HTERT RPE-1 (cell line): Measurements from ENCODE around the gene TRIM8.

Source experiments
- in situ Hi-C: fragments of 300-500 bp; cut with MboI; formaldehyde crosslinking; loops from 4 replicates; pipeline ENCODE4 v1.14.3; 2020; ENCODE audit warnings: low sequenced_read_pairs

TRIM8 gene

DNA sequence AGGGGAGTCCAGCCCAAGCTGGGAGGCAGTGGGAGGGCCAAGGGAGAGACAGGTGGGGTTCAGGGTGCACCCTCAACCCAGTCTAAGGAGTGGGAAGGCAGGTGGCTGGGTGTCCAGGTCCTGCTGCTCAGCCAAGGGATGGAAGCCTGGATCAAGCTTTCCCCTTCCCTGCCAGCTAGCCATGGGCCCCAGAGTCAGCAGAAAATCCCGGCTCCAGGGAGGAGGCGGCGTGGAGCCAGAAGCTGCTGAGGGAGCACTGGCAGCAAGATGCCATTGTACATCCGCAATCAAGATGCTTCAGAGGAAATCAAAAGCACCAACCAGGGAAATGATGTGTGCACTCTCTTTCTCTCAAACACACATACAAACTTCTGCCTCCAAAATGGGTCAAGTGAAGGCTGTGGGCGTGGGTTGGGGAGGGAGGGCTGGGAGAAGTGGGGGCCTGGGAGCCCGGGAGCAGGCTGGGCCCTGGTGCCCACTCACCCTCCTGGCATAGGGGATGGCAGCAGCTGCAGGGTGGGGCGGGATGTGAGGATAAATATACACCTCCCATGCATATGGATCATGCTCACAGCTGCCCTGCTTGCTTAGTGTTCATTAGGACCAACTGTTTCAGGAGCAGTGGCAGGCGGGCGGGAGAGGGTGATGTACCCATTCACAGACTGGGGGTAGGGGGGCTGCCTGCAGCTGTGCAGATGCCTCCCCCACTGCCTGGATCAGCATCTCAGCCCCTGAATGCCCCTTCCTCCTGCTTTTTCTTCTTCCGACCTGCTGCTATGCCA lies 24.2 kb downstream of the TRIM8 start:
- in situ Hi-C loops = no loop called here

DNA sequence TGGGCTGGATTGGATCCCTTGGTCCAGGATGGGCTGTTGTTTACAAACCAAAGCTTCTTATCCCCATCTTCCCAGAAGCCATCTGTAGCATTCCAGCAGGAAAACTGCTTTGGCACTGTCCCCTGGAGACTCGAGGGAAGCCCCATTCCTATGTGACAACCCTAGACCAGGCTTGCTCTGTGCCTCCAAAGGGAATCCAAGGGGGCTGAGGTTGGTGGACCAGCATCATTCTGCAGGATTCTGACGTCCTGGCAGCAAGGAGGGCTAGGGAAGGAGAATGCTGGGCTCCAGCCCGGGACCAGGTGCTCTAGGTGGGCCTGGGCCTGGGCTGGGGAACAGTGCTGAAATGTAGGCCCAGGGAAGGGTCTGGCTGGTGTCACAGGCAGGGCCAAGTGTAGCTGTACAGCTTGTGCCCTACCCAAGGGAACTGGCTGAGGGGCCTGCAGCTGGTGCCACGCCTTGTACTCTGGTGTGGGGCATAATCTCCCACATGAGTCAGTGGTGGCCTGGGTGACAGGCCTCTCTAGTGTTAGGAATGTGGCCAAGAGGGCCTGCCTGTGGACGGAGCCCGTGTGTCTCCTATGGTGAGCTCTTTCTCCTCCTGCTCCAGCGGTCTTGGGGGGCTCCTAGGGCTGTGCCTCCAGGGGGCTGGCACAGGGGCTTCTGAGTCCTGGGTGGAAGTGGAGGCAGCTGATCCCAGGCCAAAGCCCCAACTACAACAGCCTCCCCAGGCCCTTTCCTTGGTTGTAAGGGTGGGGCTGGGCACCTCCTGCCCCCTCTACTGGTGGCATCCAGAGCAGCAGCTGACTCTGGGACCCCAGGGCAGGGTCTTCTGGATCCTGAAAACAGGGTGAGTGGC lies 25.2 kb downstream of the TRIM8 start:
- in situ Hi-C loops = no loop called here

DNA sequence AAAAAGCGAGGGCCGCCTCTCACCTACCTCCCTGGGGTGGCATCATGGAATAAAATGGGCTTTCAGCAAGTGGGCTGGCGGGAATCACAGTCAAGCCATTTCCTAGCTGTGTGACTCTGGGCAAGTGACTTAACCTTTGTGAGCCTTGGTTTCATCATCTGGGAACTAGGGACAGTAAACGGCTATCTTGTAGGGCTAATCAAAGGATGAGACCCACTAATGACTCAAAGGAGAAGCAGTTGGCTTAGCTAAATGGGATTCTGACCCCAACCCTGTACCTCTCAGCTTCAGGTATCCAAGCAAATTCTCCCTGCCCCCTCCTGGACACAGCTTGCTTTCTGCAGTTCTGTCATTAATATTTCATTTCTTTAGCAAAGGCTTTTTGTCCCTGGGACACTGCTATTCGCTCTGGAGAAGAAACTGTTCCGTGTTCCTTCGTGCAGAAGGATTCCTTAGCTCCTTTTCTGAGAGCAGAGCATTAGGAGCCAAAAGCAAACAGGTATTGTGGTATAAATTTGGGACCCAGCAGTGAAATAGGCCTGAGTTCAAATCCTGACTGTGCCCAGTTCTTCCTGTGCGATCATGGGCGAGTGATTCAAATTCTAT lies 25.9 kb downstream of the TRIM8 start:
- in situ Hi-C loops = no loop called here

DNA sequence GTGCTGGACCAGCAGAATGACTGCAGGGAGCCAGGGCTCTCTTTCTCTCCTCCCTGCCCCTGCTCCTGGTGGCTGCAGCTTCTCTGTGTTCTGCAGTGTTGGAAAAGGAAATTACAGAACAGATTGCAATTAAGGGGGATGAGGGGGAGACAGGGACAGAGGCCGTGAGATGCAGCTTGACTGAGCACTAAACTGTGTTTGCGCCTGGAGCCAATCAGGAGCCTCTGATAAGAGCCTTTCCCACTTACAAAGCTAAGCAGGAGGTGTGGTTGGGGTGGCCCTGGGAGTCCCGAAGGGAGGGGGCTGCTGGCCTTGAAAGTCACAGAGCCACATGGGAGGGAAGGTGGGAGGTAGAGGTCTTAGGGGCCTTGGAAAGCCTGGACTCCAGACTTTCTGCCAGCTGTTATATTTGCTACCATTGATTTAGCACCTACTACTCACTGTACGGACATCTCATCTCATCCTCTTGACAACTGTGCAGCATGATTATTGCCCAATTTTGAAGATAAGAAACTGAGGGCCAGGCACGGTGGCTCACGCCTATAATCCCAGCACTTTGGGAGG lies 26.7 kb downstream of the TRIM8 start:
- in situ Hi-C loops = no loop called here

DNA sequence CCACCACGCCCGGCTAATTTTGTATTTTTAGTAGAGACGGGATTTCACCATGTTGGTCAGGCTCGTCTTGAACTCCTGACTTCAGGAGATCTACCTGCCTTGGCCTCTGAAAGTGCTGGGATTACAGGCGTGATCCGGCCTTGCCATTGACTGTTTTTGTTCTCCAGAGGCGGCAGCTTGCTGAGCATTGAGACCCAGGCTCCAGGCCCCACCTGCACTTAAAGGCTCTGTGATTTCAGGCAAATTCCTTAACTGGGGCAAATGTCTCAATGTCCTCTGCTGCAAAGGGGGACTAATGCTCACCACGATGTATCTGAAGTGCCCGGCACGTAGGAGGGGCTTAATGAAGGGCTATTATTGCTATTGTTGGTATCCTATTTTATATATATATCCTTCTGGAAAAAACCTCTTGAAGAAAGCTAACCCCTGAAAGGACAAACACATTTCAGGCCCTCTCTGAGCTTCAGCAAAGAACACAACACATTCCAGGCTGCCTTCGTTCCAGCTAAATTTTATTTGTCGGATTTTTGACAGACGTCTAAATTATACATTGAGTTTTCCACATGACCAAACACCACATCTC lies 29.0 kb downstream of the TRIM8 start:
- in situ Hi-C loops = no loop called here

DNA sequence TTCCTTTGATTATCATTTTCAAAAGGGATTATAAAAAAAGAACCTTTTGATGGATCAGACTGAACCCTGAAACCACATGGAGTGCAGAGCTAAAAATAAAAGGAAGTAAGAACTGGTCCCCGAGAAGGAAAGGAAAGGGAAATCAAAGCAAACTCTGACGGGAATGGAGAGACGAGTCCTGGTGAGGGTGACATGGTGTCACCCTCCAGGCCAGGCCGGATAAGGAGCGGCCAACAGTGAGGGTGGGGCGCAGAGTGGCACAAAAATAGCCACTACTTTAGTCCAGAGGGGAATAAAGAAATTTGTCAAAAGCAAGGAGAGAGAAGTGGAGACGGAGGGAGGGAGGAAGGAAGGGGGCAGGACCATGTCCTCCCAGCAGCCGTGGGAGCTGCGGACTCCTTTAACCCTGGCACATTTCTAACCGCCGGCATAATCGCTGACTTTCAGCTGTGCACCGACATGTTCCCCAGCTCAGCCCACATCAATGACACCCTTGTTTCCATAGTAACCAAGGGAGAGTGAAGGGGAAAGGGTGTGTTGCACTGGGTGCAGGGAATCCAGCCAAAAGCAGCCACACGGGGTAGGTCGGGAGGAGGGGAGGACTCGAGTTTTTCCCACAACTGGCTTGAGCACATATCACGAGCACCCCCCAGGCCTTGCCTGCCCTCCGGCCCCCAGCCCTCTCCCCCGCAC lies 29.7 kb downstream of the TRIM8 start:
- in situ Hi-C loops = no loop called here

DNA sequence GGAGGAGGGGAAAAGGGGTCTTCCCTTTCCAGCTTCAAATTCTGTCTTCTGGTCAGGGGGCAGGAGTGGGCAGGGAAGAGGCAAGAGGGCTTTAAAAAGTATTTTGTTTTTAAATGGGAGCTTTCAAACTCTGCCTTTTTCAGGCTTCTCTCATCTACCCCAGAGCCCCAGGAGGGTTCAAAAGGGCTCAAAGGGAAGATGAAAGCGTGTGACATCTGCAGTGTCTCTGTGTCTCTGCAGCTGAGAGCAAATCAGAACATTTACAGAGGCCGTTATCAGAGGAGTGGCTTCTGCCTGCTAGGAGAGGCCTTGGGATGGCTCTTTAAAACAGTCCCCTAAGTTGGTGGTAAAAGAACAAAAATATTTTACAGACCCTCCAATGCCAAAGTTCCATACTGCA lies 30.3 kb downstream of the TRIM8 start:
- in situ Hi-C loops = no loop called here

DNA sequence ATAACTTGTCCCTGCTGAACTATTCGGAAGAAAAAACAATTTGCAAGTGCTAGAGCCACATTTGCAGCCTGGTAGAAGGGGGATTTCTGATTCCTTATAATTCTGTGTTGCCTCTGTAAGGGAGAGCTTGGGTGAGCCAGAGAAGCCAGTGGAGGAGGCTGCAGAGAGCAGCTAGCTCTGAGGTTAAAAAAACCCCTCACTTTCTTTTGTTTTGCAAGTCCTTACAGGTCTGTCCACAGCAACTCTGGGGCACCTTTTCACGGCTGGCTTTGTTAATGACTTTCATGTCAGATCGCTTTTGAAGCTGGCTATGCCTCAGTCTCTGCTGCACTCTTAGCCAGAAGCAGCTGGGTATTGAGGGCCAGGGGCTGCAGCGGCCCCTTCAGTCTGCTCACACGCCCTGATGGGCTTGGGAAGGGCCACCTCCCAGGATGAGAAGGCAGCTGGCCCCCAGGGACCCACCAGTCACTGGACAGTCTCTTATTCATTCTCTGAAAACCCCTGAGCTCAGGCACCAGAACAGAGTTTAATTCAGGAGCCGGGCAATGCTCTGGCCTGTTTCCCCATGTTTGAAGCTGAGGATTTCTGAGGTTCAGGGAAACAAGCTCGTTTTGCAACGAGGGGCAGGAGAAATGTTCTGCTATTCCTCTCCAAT lies 30.9 kb downstream of the TRIM8 start:
- in situ Hi-C loops = no loop called here

DNA sequence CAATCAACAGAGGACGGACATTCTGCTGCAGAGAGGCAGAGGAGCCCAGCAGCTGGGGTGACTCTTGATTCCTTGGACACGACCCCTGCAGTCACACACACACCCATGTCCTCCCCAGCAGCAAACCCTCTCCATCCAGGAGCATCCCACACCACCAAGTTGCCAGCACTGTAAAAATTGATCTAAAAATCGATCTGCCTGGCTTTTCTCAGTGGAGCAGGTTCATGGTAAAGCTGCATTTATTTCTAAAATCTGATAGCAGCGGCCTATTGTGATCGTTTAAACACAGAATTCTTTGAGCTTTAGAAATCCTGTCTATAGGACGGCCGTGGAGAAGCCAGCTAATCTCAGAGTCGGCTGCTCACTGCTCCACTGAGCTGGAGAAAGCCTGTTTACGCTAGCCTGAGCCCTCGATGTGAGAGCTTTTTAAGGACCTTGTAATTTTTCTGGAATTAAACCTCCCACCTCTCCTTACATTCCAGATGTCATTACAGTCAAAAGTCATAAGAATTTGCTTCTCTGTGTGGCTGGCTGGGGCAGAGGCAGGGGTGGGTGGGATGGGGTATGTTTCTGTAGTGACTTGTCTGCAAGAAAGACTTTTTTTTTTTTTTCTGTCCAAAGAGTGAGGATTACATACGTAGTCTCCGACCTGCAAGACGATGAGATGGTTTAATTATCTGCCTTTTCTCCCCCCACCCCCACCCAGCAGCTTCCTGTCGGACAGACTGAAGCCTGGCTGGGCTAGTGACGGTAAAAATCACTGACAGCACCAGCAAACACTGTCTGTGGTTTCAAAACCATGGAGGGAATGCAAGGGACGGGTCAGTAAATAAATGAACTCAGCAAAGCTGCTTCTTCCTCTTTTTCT lies 31.6 kb downstream of the TRIM8 start:
- in situ Hi-C loops = no loop called here

DNA sequence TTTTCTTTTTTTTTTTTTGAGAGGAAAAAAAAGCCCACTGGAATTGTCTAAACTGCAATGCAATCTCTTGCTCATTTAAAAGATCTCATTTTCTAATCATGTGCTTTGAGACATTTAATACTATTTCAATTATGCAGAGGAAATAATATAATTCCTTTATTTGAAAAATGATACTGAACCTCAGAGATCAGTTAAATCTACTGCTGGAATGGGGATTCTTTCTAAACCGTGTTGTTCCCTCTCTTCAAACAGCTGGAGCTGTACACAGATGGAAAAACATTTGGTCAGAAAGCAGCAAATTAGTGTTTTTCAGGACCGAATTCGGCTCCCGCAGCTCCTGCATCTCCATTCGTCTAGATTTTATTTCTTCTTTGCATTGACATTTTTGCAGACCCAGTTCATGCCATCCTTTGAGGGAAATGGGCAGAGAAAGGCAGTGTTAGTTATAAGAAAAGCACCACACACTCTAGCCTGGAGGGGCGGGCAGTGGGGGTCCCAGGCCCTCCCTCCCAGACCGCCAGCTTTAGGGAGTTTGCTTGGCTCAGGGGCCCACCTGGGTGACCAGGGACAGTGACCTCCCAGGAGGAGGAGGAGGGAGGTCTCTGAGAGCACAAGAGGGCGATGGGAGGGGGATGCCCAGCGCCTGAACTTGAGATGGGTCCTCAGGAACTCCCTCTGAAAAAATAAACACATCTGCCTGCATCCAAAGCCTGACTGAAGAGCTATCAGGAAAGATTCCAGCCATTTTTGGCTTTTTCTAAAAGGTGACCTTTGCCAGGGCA lies 32.4 kb downstream of the TRIM8 start:
- in situ Hi-C loops = no loop called here

DNA sequence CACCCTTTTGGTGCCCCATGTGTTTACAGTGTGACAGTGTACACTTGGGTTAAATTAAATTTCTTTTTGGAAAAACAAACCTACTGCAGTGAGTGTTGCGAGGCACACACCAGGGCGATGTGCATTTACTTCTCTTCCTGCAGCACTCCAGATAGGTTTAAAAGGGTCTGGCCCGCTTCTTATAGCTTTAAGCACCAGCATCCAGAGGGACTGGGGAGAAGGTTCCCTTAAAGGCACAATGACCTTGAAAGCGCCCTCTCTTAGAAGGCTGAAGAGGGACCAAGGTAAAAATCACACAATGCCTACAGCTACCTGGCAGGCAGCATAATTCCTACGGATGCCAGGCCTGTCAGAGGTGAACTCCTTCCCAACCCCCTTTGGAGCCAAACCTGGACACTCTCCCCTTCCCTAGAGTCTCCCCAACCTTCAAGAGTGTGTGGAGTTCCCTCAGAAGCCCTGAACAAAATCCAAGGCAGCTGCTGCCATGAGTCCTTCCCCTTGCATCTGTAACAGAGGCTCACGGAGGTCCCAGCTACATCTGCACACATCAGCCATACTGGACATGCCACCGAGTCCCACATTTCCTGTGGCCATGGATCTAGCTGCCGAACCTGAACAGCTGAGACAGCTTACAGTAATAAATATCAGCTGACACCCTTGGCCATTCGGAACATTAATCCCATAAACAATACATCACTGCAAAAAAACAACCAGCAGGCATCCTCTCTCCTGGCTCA lies 33.2 kb downstream of the TRIM8 start:
- in situ Hi-C loops = no loop called here

DNA sequence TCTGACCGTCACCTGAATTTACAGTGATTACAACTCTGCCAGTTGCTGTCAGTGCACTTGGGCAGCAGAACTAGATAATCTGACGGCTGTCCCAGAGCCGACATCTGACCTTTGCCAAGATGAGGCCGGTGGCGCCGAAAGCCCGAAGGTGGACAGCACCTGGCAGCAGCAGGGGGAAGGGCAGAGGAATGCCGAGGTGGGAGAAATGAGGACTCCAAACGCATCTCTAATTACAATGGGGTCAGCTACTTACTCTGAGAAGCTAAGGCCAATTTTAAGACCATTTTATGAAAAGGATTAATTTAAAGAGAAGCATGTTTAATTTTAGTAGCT lies 33.8 kb downstream of the TRIM8 start:
- in situ Hi-C loops = no loop called here

DNA sequence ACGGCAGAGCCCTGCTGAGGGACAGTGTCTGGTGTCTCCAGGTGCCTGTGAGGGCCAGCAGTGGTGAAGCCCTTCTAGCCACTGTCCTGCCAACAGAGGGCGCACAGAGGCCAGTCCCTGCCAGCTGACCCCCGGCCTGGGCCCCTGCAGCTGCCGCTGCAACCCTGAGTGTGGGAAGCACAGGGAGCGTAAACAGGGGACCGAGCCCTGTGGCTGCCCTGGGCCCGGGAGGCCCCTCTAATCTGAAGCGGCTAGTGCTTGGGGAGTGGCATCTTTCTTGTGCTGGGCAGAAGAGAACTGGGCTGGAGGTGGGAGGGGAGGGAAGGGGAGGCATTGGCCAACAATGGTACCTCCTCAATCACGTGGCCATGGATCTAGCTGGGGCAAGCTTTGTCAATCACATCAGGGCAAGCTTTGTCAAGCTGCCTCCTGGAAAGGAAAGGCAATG lies 34.6 kb downstream of the TRIM8 start:
- in situ Hi-C loops = no loop called here

DNA sequence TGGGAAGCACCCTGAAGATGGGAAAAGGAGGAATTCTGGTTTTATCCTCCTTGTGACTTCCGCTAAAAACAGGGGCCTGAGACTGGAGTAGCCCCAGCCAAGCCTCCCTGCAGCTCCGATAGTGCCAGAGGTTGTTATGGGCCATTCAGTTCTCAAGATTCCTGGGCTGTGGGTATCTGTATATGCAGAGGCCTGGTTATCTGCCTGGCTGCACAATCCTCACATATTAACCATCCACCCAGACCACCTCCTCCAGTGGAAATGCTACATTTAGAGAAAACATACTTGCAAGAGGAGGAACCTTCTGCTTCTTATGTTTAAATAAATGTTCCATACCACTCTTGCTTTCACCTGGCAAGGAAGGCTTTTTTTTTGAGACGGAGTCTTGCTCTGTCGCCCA lies 35.3 kb downstream of the TRIM8 start:
- in situ Hi-C loops = no loop called here

DNA sequence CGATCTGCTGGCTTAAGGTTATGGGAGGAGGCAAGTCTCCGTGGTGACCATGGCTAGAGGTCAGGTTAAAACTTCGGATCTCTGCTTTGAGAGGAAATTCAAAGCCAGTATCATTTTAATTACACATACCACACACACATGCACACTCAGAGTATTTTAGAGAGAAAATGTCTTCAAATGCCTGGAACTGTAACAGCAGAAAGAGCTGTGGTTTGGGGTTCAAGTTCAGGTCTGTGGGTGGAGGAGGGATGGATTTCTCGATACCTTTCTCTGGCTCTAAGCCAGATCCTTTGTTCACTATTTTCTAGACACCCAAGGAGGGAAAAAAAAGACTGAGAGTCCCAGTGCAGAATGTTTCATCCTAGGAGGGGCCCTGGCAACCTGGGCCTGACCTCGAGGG lies 37.4 kb downstream of the TRIM8 start:
- in situ Hi-C loops = no loop called here

DNA sequence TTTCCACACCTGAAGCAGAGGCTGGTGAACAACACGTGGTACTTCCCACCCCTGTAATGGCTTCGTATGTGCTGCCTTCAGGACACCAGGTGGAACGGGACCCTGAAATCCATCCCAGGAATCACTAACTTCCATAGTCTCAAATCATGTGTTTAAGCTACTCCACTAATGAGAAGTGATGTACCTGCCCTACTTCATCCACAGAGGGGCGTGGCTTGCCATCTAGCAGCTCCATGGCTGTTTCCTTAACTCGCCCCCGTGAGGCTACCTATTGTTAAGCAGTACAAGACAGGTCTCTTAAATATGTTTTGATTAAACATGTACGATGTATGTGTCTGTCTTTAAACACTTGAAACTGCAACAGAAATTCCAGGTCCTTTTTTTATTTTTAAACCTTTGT lies 38.1 kb downstream of the TRIM8 start:
- in situ Hi-C loops = no loop called here

DNA sequence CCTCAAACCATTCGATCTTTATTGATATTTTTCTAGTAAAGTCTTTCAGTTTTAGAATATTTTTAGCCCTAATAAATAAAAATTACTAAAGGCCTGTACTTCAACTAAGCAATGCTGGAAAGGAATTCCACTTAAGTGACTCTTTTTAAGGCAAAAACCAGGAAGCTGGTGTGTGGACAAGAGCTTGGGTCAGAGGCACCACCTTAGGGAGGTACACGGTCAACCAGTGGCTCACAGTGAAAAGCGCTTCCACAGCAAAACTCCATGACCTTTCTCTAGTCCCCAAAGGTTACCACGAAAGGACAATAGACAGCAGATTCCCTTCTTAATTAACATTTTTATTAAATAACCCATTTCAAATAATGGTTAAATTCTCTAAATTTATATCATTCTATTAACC lies 38.7 kb downstream of the TRIM8 start:
- in situ Hi-C loops = no loop called here

DNA sequence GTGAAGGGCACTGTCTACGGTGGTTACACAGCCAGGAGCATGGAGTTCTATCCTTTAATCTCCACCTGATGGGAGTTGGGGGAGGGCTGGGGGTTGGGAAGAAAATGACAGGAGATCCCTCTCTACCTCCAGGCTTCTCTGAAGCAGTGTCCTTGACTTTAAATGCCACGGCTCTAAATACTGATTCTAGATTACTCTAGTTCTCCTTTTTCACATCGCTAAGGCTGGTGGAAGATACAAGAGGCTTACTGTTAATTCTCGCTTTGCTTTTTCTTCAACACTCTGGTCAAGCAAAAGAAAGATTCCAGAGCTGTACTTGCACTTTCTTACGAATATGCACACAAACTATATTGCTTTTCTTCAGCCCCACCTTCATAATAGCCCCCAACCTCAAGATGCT lies 39.5 kb downstream of the TRIM8 start:
- in situ Hi-C loops = no loop called here
